HG03571 (cell line): Measurements from ENCODE around the gene DACT3.
"Not testable (repeated sequence)": the region's sequence is repeated elsewhere in the genome, so short reads cannot be mapped to it uniquely, and the experiment has no call there.

Experiments
- ATAC-seq: cut with Tn5 transposase; IDR thresholded peaks from one replicate; pipeline ENCODE4 v1.9.1; 2021; ENCODE audit not compliant: unreplicated experiment

Gene DACT3

GRCh38 chr19:46634656-46635218 is 26.2 kb downstream of the DACT3 start:
- no peak for ATAC-seq

GRCh38 chr19:46634045-46634655 is 26.8 kb downstream of the DACT3 start:
- ATAC-seq: peak; percentile 51

GRCh38 chr19:46633130-46633529 is 27.9 kb downstream of the DACT3 start:
- no peak for ATAC-seq

GRCh38 chr19:46631481-46631880 is 29.5 kb downstream of the DACT3 start:
- ATAC-seq: no peak

GRCh38 chr19:46630586-46631205 is 30.3 kb downstream of the DACT3 start:
- no peak for ATAC-seq

GRCh38 chr19:46629546-46630025 is 31.4 kb downstream of the DACT3 start:
- ATAC-seq: no peak

- ATAC-seq: not testable (repeated sequence)
Measured at GRCh38 chr19:46628970-46629369, 32.0 kb downstream of the DACT3 start.

- no peak for ATAC-seq
Measured at GRCh38 chr19:46626446-46626845, 34.5 kb downstream of the DACT3 start.

- no peak for ATAC-seq
Measured at GRCh38 chr19:46625731-46626130, 35.3 kb downstream of the DACT3 start.

GRCh38 chr19:46624958-46625661 is 35.9 kb downstream of the DACT3 start, which contains the start of gene PTGIR:
TSS of gene PTGIR (minus strand) at chr19:46625089. CDS start at chr19:46624225, 864 bp downstream.
- ATAC-seq: no peak

- no peak for ATAC-seq
Measured at GRCh38 chr19:46623915-46624502, 37.0 kb downstream of the DACT3 start.

GRCh38 chr19:46622118-46622446 is 38.9 kb downstream of the DACT3 start:
- ATAC-seq: no peak

GRCh38 chr19:46621191-46622117 is 39.5 kb downstream of the DACT3 start:
- ATAC-seq: no peak

GRCh38 chr19:46620716-46621115 is 40.3 kb downstream of the DACT3 start:
- ATAC-seq: no peak

GRCh38 chr19:46620267-46620666 is 40.7 kb downstream of the DACT3 start:
- ATAC-seq: no peak

GRCh38 chr19:46618670-46619231 is 42.2 kb downstream of the DACT3 start:
- no peak for ATAC-seq

- ATAC-seq: no peak
Measured at GRCh38 chr19:46617601-46618000, 43.4 kb downstream of the DACT3 start.

- ATAC-seq: no peak
Measured at GRCh38 chr19:46616631-46617322, 44.2 kb downstream of the DACT3 start.

GRCh38 chr19:46615966-46616365 is 45.0 kb downstream of the DACT3 start:
- no peak for ATAC-seq
